Activated B cell treated with CpG ODN at 0.5 μM for 24 hours (primary cell): Measurements from ENCODE around the gene MSANTD3. TPM values are rescaled to one million over a fixed set of nuclear protein-coding genes. Genes with fewer than 3 reads are reported as not detected.

ENCODE experiments used
- ATAC-seq: fragments of 200-7000 bp; cut with Tn5 transposase; one replicate; pipeline ENCODE4 v1.10.0; 2021; ENCODE audit warnings: low read depth, mild to moderate bottlenecking, moderate library complexity
- CTCF ChIA-PET: fragments of 350-600 bp; sonication (Branson Sonifier 250); formaldehyde crosslinking; loops from one replicate; lab custom pipeline; 2021; ENCODE audit warnings: antibody characterized with exemption; lab: Charles Lee
- POLR2A ChIA-PET: fragments of 350-600 bp; sonication (Branson Sonifier 250); formaldehyde crosslinking; loops from one replicate; lab custom pipeline; 2021; ENCODE audit warnings: antibody characterized with exemption; lab: Charles Lee
- DNase-seq: peaks from one replicate; pipeline ENCODE4 v3.0.0; 2022
- H3K27ac Mint-ChIP-seq: one replicate; pipeline ENCODE4 v1.8.0; 2020; ENCODE audit warnings: mixed read lengths
- H3K27me3 Mint-ChIP-seq: one replicate; pipeline ENCODE4 v1.8.0; 2021; ENCODE audit warnings: mixed read lengths
- H3K36me3 Mint-ChIP-seq: one replicate; pipeline ENCODE4 v1.8.0; 2021; ENCODE audit warnings: low read depth, mixed read lengths
- H3K4me1 Mint-ChIP-seq: one replicate; pipeline ENCODE4 v1.8.0; 2021; ENCODE audit warnings: mixed read lengths
- H3K4me3 Mint-ChIP-seq: one replicate; pipeline ENCODE4 v1.8.0; 2020; ENCODE audit warnings: mild to moderate bottlenecking, mixed read lengths
- H3K9me3 Mint-ChIP-seq: one replicate; pipeline ENCODE4 v1.8.0; 2020; ENCODE audit warnings: mixed read lengths
- intact Hi-C: fragments of 100-400 bp; cut with micrococcal nuclease; formaldehyde crosslinking; loops from one replicate; pipeline ENCODE4 v1.15.1; 2024
- total RNA-seq: library from RNA; stranded (reverse); gene quantifications from 2 replicates; pipeline ENCODE4 v1.2.3, GENCODE V29; 2022
- TF ChIP-seq, protein P1 (sequence below): fragments of 200-600 bp; IDR thresholded peaks from one replicate; pipeline ENCODE4 v1.8.0; 2022; ENCODE audit warnings: antibody characterized with exemption, mild to moderate bottlenecking

Gene MSANTD3
- total RNA-seq, 1 donor from 2014 or later: 13.0 TPM

- no peak for ATAC-seq
These were observed 26.0 kb downstream of the MSANTD3 start for GRCh38 chr9:100452894-100453293.

DNA sequence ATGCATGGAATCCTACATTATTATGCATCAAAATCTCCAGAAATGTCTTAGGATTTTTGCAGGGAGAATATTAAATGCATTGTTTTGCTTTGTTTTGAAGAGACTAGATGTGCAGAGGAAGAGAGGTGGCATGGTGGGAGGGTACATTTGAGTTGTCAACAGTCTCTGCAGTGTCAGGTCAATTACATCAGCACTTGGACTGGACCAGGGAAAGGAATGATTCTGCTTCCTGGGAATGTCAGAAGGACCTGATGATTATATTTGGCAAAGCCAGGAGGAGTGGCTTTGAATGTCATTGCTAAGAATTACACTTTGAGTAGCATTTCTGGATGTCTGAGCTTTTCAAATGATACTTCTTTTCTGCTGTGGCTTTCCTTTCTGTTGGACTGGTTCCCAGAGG lies 28.5 kb downstream of the MSANTD3 start:
- DNase-seq (no peak), ATAC-seq (no peak)
- H3K27ac Mint-ChIP-seq: no peak overlapping the region
- intact Hi-C loops: no loop called here
- H3K4me1 Mint-ChIP-seq: no peaks in the 10 kb centered on the region
- peaks cover 17% of the 10 kb centered on the region for H3K36me3 Mint-ChIP-seq
- ChIA-PET CTCF (no interaction called here), POLR2A (no interaction called here)
- H3K4me3 Mint-ChIP-seq: no peak overlapping the region
- H3K9me3 Mint-ChIP-seq: no peaks in the 10 kb centered on the region
- H3K27me3 Mint-ChIP-seq: no peaks in the 10 kb centered on the region
- TF ChIP-seq, protein P1, sequence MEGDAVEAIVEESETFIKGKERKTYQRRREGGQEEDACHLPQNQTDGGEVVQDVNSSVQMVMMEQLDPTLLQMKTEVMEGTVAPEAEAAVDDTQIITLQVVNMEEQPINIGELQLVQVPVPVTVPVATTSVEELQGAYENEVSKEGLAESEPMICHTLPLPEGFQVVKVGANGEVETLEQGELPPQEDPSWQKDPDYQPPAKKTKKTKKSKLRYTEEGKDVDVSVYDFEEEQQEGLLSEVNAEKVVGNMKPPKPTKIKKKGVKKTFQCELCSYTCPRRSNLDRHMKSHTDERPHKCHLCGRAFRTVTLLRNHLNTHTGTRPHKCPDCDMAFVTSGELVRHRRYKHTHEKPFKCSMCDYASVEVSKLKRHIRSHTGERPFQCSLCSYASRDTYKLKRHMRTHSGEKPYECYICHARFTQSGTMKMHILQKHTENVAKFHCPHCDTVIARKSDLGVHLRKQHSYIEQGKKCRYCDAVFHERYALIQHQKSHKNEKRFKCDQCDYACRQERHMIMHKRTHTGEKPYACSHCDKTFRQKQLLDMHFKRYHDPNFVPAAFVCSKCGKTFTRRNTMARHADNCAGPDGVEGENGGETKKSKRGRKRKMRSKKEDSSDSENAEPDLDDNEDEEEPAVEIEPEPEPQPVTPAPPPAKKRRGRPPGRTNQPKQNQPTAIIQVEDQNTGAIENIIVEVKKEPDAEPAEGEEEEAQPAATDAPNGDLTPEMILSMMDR: no peak

More at GRCh38 chr9:100452894-100453293, 26.0 kb downstream of the MSANTD3 start:
- H3K27ac Mint-ChIP-seq: no peak overlapping the region
- no peaks in the 10 kb centered on the region for H3K4me1 Mint-ChIP-seq
- no peak overlapping the region for H3K4me3 Mint-ChIP-seq
- intact Hi-C loops: no loop called here
- no peak for DNase-seq
- H3K27me3 Mint-ChIP-seq: no peaks in the 10 kb centered on the region
- ChIA-PET CTCF (no interaction called here), POLR2A (interaction anchor here (0.6 kb wide), 1 partner anchor 32 kb away, joined by 3 read pairs; no protein-coding TSS in a partner anchor)
- peaks cover 19% of the 10 kb centered on the region for H3K36me3 Mint-ChIP-seq
- no peaks in the 10 kb centered on the region for H3K9me3 Mint-ChIP-seq
- TF ChIP-seq, protein P1: no peak

DNA sequence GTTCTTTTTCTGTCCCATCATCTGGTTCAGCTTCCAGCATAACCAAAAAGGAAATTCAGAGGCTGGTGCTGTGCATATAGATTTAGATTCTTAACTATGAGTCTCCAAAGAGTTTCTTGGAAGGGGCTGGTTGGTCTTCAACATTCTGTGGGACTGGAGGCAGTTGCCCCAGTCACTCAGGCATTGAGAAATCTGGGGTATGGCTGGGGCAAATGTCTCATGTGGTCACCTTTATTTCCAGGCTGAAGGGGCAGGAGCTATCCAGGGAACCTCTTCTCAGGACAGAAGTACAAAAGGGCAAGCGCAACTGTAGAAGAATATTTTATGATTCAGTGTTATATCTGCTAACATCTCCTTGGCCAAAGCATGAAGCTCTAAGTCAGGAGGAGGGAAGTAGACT lies 30.6 kb downstream of the MSANTD3 start:
- no peaks in the 10 kb centered on the region for H3K9me3 Mint-ChIP-seq
- peaks cover 2% of the 10 kb centered on the region for H3K36me3 Mint-ChIP-seq
- H3K4me1 Mint-ChIP-seq: no peaks in the 10 kb centered on the region
- DNase-seq (no peak), ATAC-seq (no peak)
- TF ChIP-seq, protein P1: no peak
- POLR2A ChIA-PET: no interaction called here
- H3K27ac Mint-ChIP-seq: no peak overlapping the region
- CTCF ChIA-PET: no interaction called here
- intact Hi-C loops: no loop called here
- no peaks in the 10 kb centered on the region for H3K27me3 Mint-ChIP-seq
- H3K4me3 Mint-ChIP-seq: no peak overlapping the region

- no peak overlapping the region for H3K27ac Mint-ChIP-seq
- DNase-seq (no peak), ATAC-seq (no peak)
- no peak overlapping the region for H3K4me3 Mint-ChIP-seq
- no peaks in the 10 kb centered on the region for H3K9me3 Mint-ChIP-seq
- POLR2A ChIA-PET: no interaction called here
- H3K36me3 Mint-ChIP-seq: no peaks in the 10 kb centered on the region
- H3K27me3 Mint-ChIP-seq: no peaks in the 10 kb centered on the region
- intact Hi-C loops: no loop called here
- H3K4me1 Mint-ChIP-seq: no peaks in the 10 kb centered on the region
- CTCF ChIA-PET: no interaction called here
- TF ChIP-seq, protein P1: no peak
These were observed 33.0 kb downstream of the MSANTD3 start for GRCh38 chr9:100459963-100460362.

DNA sequence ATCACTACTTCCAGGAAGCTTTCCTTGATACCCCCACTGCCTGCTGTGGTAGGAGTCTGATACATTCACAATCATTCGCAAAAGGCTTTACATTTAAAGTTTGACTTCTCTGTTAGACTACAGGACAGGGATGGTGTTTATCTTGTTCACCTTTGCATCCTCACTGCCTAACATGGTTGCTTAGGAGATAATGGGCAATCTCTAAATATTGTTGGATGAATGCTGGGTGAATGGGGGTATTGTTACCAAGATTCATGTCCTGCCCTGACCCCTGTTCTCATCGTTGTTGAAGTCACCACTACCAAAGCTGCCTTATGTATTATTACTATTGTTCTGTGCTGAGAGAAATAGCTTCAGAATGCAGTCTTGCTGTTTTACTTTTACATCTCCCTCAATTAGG lies 38.3 kb downstream of the MSANTD3 start:
- Mint-ChIP-seq H3K4me1 (no peaks in the 10 kb centered on the region), H3K4me3 (no peak overlapping the region), H3K27ac (no peak overlapping the region), H3K27me3 (no peaks in the 10 kb centered on the region), H3K36me3 (no peaks in the 10 kb centered on the region), H3K9me3 (no peaks in the 10 kb centered on the region)
- intact Hi-C loops: no loop called here
- POLR2A ChIA-PET: no interaction called here
- DNase-seq (no peak), ATAC-seq (no peak)
- TF ChIP-seq, protein P1: no peak
- CTCF ChIA-PET: no interaction called here
